ENCODE data around the gene ADARB2.

- no peak for TF ChIP-seq ZNF384 (IDR thresholded peaks at IDR 0.05; ENCODE audit: borderline replicate concordance, low read depth, low read length)
- no peak for TF ChIP-seq CTCF (IDR thresholded peaks at IDR 0.05 in 2 of 3, conservative IDR thresholded peaks at IDR 0.05 in 1 of 3; ENCODE audit: control insufficient read depth in 2 of 3, extremely low read depth in 1 of 3, insufficient read depth in 1 of 3, low read depth in 3 of 3, low read length in 3 of 3)
- TF ChIP-seq POLR2AphosphoS5 (IDR thresholded peaks at IDR 0.05; ENCODE audit: low read length): peak; percentile 94
- no peak for TF ChIP-seq EZH2 (IDR thresholded peaks at IDR 0.05; ENCODE audit: borderline replicate concordance, control insufficient read depth, low read depth, low read length)
- no peak for TF ChIP-seq CBX5 (IDR thresholded peaks at IDR 0.05; ENCODE audit: low read depth)
- TF ChIP-seq GABPA (IDR thresholded peaks at IDR 0.05; ENCODE audit: low read depth): no peak
- no peak for TF ChIP-seq RAD51 (IDR thresholded peaks at IDR 0.05)
These were observed at the start of gene ADARB2 for GRCh38 chr10:1737222-1738061.

All from GM12878 (cell line).